ENCODE measurements around the gene C11orf68.

GRCh38 chr11:65947133-65947532 lies 28.3 kb upstream of the C11orf68 start:
- no peak for TF ChIP-seq CTCF (IDR thresholded peaks at IDR 0.05)
- TF ChIP-seq POLR2A (IDR thresholded peaks at IDR 0.05) = no peak

Measured in thyroid gland (tissue), 4 donors.